Esophagus (tissue), 2 donors: ENCODE measurements around the gene IQCH. TPM values are rescaled to one million over a fixed set of nuclear protein-coding genes. Genes with fewer than 3 reads are reported as not detected.
"Not testable (repeated sequence)": the region's sequence is repeated elsewhere in the genome, so short reads cannot be mapped to it uniquely, and the experiment has no call there.

Experiments used
- H3K27ac ChIP-seq, 2 donors: one replicate each; pipeline ENCODE4 v1.5.1; 2013; ENCODE audit warnings: low read depth in 2 of 2, mild to moderate bottlenecking in 2 of 2, inconsistent platforms in 1 of 2, low read length in 1 of 2, moderate library complexity in 1 of 2
- H3K27me3 ChIP-seq, 2 donors: one replicate each; pipeline ENCODE4 v1.6.1; 2013; ENCODE audit warnings: low read length in 2 of 2, control low read depth in 1 of 2, mild to moderate bottlenecking in 1 of 2; ENCODE audit not compliant: insufficient read depth in 2 of 2, control insufficient read depth in 1 of 2
- H3K36me3 ChIP-seq, 2 donors: one replicate each; pipeline ENCODE4 v1.6.1; 2013; ENCODE audit warnings: low read length in 1 of 2; ENCODE audit not compliant: control insufficient read depth in 2 of 2, insufficient read depth in 2 of 2
- H3K4me1 ChIP-seq, 2 donors: one replicate each; pipeline ENCODE4 v1.6.1; 2013; ENCODE audit warnings: low read length in 1 of 2; ENCODE audit not compliant: control insufficient read depth in 2 of 2, insufficient read depth in 2 of 2
- H3K4me3 ChIP-seq, 2 donors: one replicate each; pipeline ENCODE4 v1.5.1; 2013; ENCODE audit warnings: low read length in 2 of 2, mild to moderate bottlenecking in 2 of 2, low read depth in 1 of 2, moderate library complexity in 1 of 2
- H3K9me3 ChIP-seq, 2 donors: one replicate each; pipeline ENCODE4 v1.6.1; 2013; ENCODE audit warnings: mild to moderate bottlenecking in 2 of 2, low read depth in 1 of 2, low read length in 1 of 2, moderate library complexity in 1 of 2; ENCODE audit not compliant: control insufficient read depth in 2 of 2, insufficient read depth in 1 of 2
- WGBS, 2 donors: extraction: QIAGEN DNeasy Blood & Tissue Kit; methylation state at CpG; one replicate each; pipeline ENCODE4 v1.1.7; 2013; 5-methylcytosine and 5-hydroxymethylcytosine counted together
- polyA plus RNA-seq, 2 donors: library from polyadenylated mRNA; stranded (reverse); fragments of 200-250 nt; gene quantifications; one replicate each; pipeline ENCODE4 v1.2.3, GENCODE V29; 2013
- donor health status: healthy with polysubstance abuse.
- donor health status: Bipolar disorder and iron deficiency.

Gene IQCH
- polyA plus RNA-seq, 2 donors: 0.26 to 0.45 TPM

GRCh38 chr15:67259379-67259778 lies 4.8 kb downstream of the IQCH start:
- Histone ChIP-seq H3K27ac (no peak overlapping the region), H3K4me3 (no peak overlapping the region), H3K9me3 (no peaks in the 10 kb centered on the region), H3K4me1 (no peaks in the 10 kb centered on the region), H3K36me3 (no peaks in the 10 kb centered on the region), H3K27me3 (no peaks in the 10 kb centered on the region)

GRCh38 chr15:67259806-67260205 lies 5.2 kb downstream of the IQCH start:
- Histone ChIP-seq H3K27me3 (no peaks in the 10 kb centered on the region), H3K9me3 (no peaks in the 10 kb centered on the region), H3K27ac (no peak overlapping the region), H3K36me3 (no peaks in the 10 kb centered on the region), H3K4me1 (no peaks in the 10 kb centered on the region), H3K4me3 (no peak overlapping the region)

- H3K9me3 ChIP-seq: no peaks in the 10 kb centered on the region
- H3K36me3 ChIP-seq: no peaks in the 10 kb centered on the region
- peaks cover 0 to 2% of the 10 kb centered on the region in 2 donors for H3K27me3 ChIP-seq
- no peak overlapping the region for H3K4me3 ChIP-seq
- H3K27ac ChIP-seq: no peak overlapping the region
- 85 to 90% methylated on average over 6 of the region's 6 CpGs for WGBS, 2 donors
- H3K4me1 ChIP-seq: no peaks in the 10 kb centered on the region
Measured at GRCh38 chr15:67266870-67267269, 12.3 kb downstream of the IQCH start.

DNA sequence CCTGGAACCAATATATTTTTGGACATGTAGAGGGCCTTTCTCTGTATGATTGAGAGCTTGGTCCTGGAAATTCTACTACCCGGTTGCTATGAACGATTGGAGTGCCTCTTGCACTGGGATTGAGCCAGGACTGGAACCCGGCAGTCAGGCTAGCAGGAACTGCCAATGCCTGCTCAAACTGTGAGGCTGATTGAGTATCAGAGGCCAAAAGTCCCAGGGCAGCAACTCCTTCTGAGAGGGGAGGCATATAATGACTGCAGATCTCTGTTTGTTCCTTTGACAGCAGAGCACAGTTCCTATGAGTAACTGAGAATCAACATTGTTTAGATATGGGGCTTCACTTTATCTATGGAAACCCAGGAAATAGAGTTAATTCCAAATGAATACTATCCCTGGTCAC lies 12.9 kb downstream of the IQCH start:
- Histone ChIP-seq H3K27ac (no peak overlapping the region), H3K4me3 (no peak overlapping the region), H3K9me3 (no peaks in the 10 kb centered on the region), H3K36me3 (no peaks in the 10 kb centered on the region), H3K27me3 (peaks cover 0 to 2% of the 10 kb centered on the region in 2 donors), H3K4me1 (no peaks in the 10 kb centered on the region)
- 67 to 68% methylated on average over 3 of the region's 3 CpGs for WGBS, 2 donors

DNA sequence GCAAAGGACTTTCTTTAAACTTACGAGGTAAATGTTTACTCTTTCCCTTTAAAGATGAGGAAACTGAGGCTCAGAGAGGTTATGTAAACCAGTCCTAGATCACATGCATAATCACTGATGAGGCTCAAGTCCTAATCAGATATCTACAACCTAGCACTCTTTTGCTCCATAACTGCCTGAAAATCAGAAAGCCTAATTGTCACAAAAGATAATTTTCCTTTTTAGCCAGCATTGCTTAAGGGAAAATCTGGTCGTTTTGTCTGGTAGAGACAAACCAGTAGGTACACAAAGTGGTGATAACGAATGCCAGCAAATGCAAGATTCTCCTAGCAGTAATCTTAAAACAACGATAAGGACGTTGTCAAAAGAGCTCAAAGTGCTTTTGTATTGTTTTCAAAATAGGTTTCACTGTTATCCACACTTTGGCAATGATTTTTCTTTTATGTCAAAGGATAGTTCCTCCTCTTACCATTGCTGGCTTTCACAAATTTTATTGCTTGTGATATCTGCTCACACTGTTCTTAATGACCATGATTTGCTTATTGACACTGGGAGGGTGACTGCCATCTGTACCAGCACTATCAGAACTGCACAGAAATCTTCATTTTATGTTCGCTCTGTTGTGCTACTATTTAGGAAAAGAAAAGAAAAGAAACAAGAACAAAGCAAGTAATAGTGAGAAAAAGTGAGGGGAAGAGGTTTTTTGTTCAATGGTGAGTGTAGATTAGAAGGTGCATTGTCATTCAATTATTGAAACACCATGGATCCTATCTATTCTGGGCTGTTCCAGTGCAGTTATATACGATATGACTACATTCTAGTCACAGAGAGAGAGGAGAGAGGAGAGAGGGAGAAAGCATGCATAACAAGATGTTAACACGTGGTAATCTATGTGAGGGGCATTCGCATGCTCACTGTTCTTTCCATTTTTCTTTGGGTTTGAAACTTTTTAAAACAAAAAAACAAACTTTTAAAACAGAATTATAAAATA lies 13.7 kb downstream of the IQCH start:
- Histone ChIP-seq H3K27me3 (peaks cover 0 to 2% of the 10 kb centered on the region in 2 donors), H3K27ac (no peak overlapping the region), H3K4me1 (no peaks in the 10 kb centered on the region), H3K4me3 (no peak overlapping the region), H3K36me3 (no peaks in the 10 kb centered on the region), H3K9me3 (no peaks in the 10 kb centered on the region)
- 71 to 79% methylated on average over 9 of the region's 9 CpGs for WGBS, 2 donors

- H3K4me1 ChIP-seq: no peaks in the 10 kb centered on the region
- no peak overlapping the region for H3K27ac ChIP-seq
- H3K27me3 ChIP-seq: peaks cover 0 to 2% of the 10 kb centered on the region in 2 donors
- H3K9me3 ChIP-seq: no peaks in the 10 kb centered on the region
- no peak overlapping the region for H3K4me3 ChIP-seq
- WGBS, 2 donors: 96 to 98% methylated on average over 1 of the region's 1 CpG
- H3K36me3 ChIP-seq: no peaks in the 10 kb centered on the region
Measured at GRCh38 chr15:67274236-67274635, 19.6 kb downstream of the IQCH start.

DNA sequence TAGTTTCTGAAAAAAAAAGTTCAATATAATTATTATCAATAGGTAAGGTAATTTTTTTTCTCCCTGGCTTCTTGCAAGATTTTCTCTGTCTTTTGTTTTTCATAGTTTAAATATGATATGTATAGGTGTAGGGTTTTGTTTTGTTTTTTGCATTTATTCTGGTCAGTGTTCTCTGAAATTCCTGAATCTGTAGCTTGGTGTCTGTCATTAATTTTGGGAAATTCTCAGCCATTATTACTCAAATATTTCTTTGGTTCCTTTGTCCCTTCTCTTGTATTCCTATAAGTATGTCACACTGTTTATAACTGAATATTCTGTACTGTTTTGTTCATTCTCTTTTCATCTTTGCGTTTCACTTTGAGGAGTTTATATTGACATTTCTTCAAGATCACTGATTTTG lies 22.1 kb downstream of the IQCH start:
- Histone ChIP-seq H3K27me3 (no peaks in the 10 kb centered on the region), H3K4me1 (no peaks in the 10 kb centered on the region), H3K27ac (no peak overlapping the region), H3K9me3 (no peaks in the 10 kb centered on the region), H3K36me3 (no peaks in the 10 kb centered on the region), H3K4me3 (no peak overlapping the region)
- 87 to 98% methylated on average over 1 of the region's 1 CpG for WGBS, 2 donors

GRCh38 chr15:67280217-67280616 lies 25.6 kb downstream of the IQCH start:
- Histone ChIP-seq H3K4me3 (no peak overlapping the region), H3K4me1 (no peaks in the 10 kb centered on the region), H3K9me3 (no peaks in the 10 kb centered on the region), H3K27ac (no peak overlapping the region), H3K27me3 (no peaks in the 10 kb centered on the region), H3K36me3 (no peaks in the 10 kb centered on the region)
- 69 to 90% methylated on average over 2 of the region's 2 CpGs for WGBS, 2 donors

GRCh38 chr15:67281714-67282113 lies 27.1 kb downstream of the IQCH start:
- H3K27me3 ChIP-seq: no peaks in the 10 kb centered on the region
- WGBS, 2 donors: 82 to 84% methylated on average over 1 of the region's 1 CpG
- H3K9me3 ChIP-seq: no peaks in the 10 kb centered on the region
- H3K36me3 ChIP-seq: no peaks in the 10 kb centered on the region
- H3K4me1 ChIP-seq: no peaks in the 10 kb centered on the region
- no peak overlapping the region for H3K4me3 ChIP-seq
- H3K27ac ChIP-seq: no peak overlapping the region

DNA sequence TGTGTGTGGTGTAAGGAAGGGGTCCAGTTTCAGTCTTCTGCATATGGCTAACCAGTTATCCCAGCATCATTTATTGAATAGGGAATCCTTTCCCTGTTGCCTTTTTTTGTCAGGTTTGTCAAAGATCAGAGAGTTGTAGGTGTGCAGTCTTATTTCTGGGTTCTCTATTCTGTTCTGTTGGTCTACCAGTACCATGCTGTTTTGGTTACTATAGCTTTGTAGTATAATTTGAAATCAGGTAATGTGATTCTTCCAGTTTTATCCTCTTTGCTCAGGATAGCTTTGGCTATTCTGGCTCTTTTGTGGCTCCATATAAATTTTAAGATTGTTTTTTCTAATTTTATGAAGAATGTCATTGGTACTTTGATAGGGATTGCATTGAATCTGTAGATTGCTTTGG lies 31.0 kb downstream of the IQCH start:
- H3K4me3 ChIP-seq, H3K36me3 ChIP-seq, H3K27me3 ChIP-seq, H3K27ac ChIP-seq, H3K4me1 ChIP-seq, H3K9me3 ChIP-seq: not testable (repeated sequence)
